ENCODE measurements around the gene ARAP3.

DNA sequence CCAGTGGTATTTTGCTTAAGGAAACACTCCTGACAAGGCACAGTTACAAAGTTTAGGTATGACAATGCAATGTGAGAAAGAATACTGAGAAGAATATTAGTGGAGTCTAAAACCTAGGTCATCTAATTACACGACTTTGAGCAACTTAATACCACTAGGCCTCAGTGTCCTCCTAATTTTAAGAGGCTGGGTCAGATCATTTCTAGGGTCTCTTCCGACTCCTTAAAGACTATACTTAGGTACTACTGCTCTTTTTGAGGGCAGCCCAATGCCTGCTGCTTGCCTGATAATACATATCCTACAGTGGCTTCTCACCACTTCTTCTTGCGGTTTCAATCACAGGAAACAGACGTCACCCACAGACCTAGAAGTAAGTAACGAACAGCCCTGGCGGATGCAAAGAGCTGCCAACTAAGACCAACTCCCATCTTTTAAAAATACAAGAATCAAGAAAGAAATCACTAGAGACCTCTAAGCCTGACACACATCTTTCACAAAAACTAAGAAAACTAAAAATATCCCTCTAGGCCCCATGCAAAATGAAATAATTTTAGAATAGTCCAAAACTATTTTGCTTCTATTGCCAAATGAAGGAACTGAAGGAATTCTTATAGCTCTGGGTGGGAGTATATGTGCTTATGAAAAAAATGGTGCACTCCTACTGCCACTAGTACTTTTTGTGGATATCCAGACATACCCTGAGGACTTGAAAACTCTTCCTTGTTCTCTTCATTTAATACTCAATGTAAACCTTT is 76.3 kb downstream of the ARAP3 start:
- TF ChIP-seq, protein P1, sequence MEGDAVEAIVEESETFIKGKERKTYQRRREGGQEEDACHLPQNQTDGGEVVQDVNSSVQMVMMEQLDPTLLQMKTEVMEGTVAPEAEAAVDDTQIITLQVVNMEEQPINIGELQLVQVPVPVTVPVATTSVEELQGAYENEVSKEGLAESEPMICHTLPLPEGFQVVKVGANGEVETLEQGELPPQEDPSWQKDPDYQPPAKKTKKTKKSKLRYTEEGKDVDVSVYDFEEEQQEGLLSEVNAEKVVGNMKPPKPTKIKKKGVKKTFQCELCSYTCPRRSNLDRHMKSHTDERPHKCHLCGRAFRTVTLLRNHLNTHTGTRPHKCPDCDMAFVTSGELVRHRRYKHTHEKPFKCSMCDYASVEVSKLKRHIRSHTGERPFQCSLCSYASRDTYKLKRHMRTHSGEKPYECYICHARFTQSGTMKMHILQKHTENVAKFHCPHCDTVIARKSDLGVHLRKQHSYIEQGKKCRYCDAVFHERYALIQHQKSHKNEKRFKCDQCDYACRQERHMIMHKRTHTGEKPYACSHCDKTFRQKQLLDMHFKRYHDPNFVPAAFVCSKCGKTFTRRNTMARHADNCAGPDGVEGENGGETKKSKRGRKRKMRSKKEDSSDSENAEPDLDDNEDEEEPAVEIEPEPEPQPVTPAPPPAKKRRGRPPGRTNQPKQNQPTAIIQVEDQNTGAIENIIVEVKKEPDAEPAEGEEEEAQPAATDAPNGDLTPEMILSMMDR (IDR thresholded peaks at IDR 0.05; ENCODE audit: insufficient read depth, low read depth, low read length) = no peak
- TF ChIP-seq EZH2 (IDR thresholded peaks at IDR 0.05; ENCODE audit: insufficient read depth, low read length) = no peak
